Mesendoderm (in vitro differentiated cells): Measurements from ENCODE around the gene CAV2.

ENCODE experiments used
- DNase-seq: peaks from one replicate; pipeline ENCODE4 v3.0.0; 2013
- H2AK5ac ChIP-seq: 2 replicates; pipeline ENCODE4 v1.6.1; 2013; ENCODE audit warnings: low read length, inconsistent platforms
- H2BK120ac ChIP-seq: 2 replicates; pipeline ENCODE4 v1.6.1; 2013; ENCODE audit warnings: low read depth, mild to moderate bottlenecking, low read length, moderate library complexity, mixed read lengths
- H2BK15ac ChIP-seq: replicated peaks from 2 replicates; pipeline ENCODE4 v1.6.1; 2013; ENCODE audit warnings: low read depth, mild to moderate bottlenecking, moderate library complexity
- H2BK5ac ChIP-seq: 2 replicates; pipeline ENCODE4 v1.6.1; 2013; ENCODE audit warnings: low read length, inconsistent platforms
- H3K18ac ChIP-seq: 2 replicates; pipeline ENCODE4 v1.6.1; 2013; ENCODE audit warnings: mild to moderate bottlenecking, low read length, mixed read lengths
- H3K23ac ChIP-seq: one replicate; pipeline ENCODE4 v1.6.1; 2013; ENCODE audit warnings: low read length
- H3K27ac ChIP-seq: 2 replicates; pipeline ENCODE4 v1.5.1; 2013; ENCODE audit warnings: low read depth, mild to moderate bottlenecking, inconsistent platforms, low read length, moderate library complexity
- H3K27me3 ChIP-seq: 2 replicates; pipeline ENCODE4 v1.6.1; 2013; ENCODE audit warnings: low read length, control low read depth, mild to moderate bottlenecking, inconsistent platforms; ENCODE audit not compliant: insufficient read depth, poor library complexity
- H3K36me3 ChIP-seq: 2 replicates; pipeline ENCODE4 v1.6.1; 2013; ENCODE audit warnings: low read length, inconsistent platforms; ENCODE audit not compliant: control insufficient read depth, insufficient read depth
- H3K4ac ChIP-seq: one replicate; pipeline ENCODE4 v1.6.1; 2013; ENCODE audit warnings: low read depth, mild to moderate bottlenecking, low read length, moderate library complexity
- H3K4me1 ChIP-seq: 2 replicates; pipeline ENCODE4 v1.6.1; 2013; ENCODE audit warnings: low read depth, low read length, inconsistent platforms; ENCODE audit not compliant: control insufficient read depth
- H3K4me2 ChIP-seq: 2 replicates; pipeline ENCODE4 v1.6.1; 2013; ENCODE audit warnings: low read length
- H3K4me3 ChIP-seq: 2 replicates; pipeline ENCODE4 v1.5.1; 2013; ENCODE audit warnings: mild to moderate bottlenecking, low read length
- H3K56ac ChIP-seq: one replicate; pipeline ENCODE4 v1.6.1; 2013; ENCODE audit warnings: low read length
- H3K79me1 ChIP-seq: 2 replicates; pipeline ENCODE4 v1.6.1; 2013; ENCODE audit warnings: low read length, inconsistent platforms
- H3K79me2 ChIP-seq: 2 replicates; pipeline ENCODE4 v1.6.1; 2013; ENCODE audit warnings: mild to moderate bottlenecking, low read length; ENCODE audit not compliant: control insufficient read depth, insufficient read depth
- H3K9ac ChIP-seq: 2 replicates; pipeline ENCODE4 v1.6.1; 2013; ENCODE audit warnings: low read length, inconsistent platforms
- H4K5ac ChIP-seq: one replicate; pipeline ENCODE4 v1.6.1; 2013; ENCODE audit warnings: low read length
- H4K8ac ChIP-seq: one replicate; pipeline ENCODE4 v1.6.1; 2013; ENCODE audit warnings: low read depth, mild to moderate bottlenecking, control low read depth, low read length, moderate library complexity
- WGBS: extraction: QIAGEN DNeasy Blood & Tissue Kit; methylation state at CpG from one replicate; pipeline ENCODE4 v1.1.7; 2013; ENCODE audit warnings: low lambda C conversion rate, missing lambda C conversion rate; ENCODE audit not compliant: insufficient coverage; ENCODE audit errors: extremely low coverage; 5-methylcytosine and 5-hydroxymethylcytosine counted together

CAV2 gene

DNA sequence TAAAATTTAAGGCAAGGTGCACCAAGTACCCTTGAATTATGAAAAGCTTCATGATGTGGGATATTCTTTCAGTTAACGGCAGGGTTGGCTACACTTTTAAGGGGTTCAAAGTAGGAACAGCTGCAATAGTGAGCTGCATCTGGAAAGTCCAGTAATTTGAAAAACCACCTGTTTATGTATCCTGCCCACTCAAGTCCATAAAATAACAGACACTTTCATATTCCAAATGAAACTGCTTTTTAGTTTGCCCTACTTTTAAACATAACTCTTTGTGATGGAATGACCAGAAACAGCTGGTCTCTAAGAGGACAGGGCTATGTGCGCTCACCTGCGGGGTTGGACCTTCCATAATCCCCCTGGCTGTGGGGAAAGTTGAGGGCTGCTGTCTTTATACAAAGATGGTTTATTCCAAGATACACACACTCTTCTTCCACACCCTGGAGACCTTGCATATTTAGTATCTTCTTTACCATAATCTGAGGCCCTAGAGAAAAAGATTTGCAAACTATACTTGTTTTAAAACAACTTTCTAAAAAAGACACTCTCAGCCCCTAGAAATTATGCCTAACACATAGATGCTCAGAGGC lies 32.7 kb downstream of the CAV2 start:
- Histone ChIP-seq H2BK120ac (no peak overlapping the region), H2BK15ac (no peak overlapping the region), H3K4me2 (no peak overlapping the region), H3K27me3 (no peaks in the 10 kb centered on the region), H3K23ac (no peak overlapping the region), H3K36me3 (no peaks in the 10 kb centered on the region), H4K8ac (no peak overlapping the region), H3K9ac (no peak overlapping the region), H3K79me1 (no peaks in the 10 kb centered on the region), H3K4me3 (no peak overlapping the region), H3K18ac (no peak overlapping the region), H3K27ac (no peak overlapping the region), H3K4ac (no peak overlapping the region), H2BK5ac (no peak overlapping the region), H3K4me1 (no peaks in the 10 kb centered on the region), H3K56ac (no peak overlapping the region), H3K79me2 (peaks cover 4% of the 10 kb centered on the region), H2AK5ac (no peak overlapping the region), H4K5ac (no peak overlapping the region)
- WGBS: no CpG with 5 or more reads among the region's 3 CpGs
- no peak for DNase-seq

DNA sequence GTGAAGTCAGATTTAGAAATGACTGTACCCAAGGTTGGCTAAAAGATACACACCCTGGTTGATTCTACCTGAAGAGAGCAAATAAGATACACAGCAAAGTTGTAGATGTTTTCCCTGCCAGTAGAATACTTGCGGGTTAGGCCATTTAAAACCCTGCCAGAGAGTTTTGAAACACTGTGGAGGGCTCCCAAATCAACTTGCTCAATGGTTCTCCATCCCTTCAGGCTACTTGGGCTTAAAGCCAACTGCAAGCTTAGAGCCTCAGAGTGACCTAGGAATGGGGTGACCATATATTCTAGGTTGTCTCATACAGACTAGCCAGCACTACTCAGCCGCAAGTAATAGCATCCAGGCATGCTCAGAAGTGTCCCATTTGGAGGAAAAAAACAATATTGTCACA lies 35.3 kb downstream of the CAV2 start:
- H2BK5ac ChIP-seq: no peak overlapping the region
- no CpG with 5 or more reads among the region's 2 CpGs for WGBS
- DNase-seq: no peak
- no peak overlapping the region for H3K56ac ChIP-seq
- no peak overlapping the region for H3K23ac ChIP-seq
- H2AK5ac ChIP-seq: no peak overlapping the region
- H3K18ac ChIP-seq: no peak overlapping the region
- H3K79me2 ChIP-seq: peaks cover 4% of the 10 kb centered on the region
- no peak overlapping the region for H3K27ac ChIP-seq
- H3K27me3 ChIP-seq: no peaks in the 10 kb centered on the region
- H2BK120ac ChIP-seq: no peak overlapping the region
- no peaks in the 10 kb centered on the region for H3K4me1 ChIP-seq
- no peak overlapping the region for H4K8ac ChIP-seq
- no peak overlapping the region for H3K4me2 ChIP-seq
- H3K9ac ChIP-seq: no peak overlapping the region
- H3K4me3 ChIP-seq: no peak overlapping the region
- no peaks in the 10 kb centered on the region for H3K36me3 ChIP-seq
- no peaks in the 10 kb centered on the region for H3K79me1 ChIP-seq
- no peak overlapping the region for H4K5ac ChIP-seq
- no peak overlapping the region for H2BK15ac ChIP-seq
- H3K4ac ChIP-seq: no peak overlapping the region

- Histone ChIP-seq H3K9ac (no peak overlapping the region), H3K23ac (no peak overlapping the region), H3K4me1 (no peaks in the 10 kb centered on the region), H2BK15ac (no peak overlapping the region), H3K4me2 (no peak overlapping the region), H4K5ac (no peak overlapping the region), H3K4ac (no peak overlapping the region), H3K79me1 (no peaks in the 10 kb centered on the region), H4K8ac (no peak overlapping the region), H2AK5ac (no peak overlapping the region), H3K79me2 (peaks cover 3% of the 10 kb centered on the region), H2BK120ac (no peak overlapping the region), H3K36me3 (no peaks in the 10 kb centered on the region), H3K18ac (no peak overlapping the region), H3K56ac (no peak overlapping the region), H3K27ac (no peak overlapping the region), H3K4me3 (no peak overlapping the region), H3K27me3 (no peaks in the 10 kb centered on the region), H2BK5ac (no peak overlapping the region)
- no peak for DNase-seq
- WGBS: no CpG with 5 or more reads among the region's 1 CpG
These were observed 35.9 kb downstream of the CAV2 start for GRCh38 chr7:116535416-116535815.

GRCh38 chr7:116538138-116538537 lies 38.6 kb downstream of the CAV2 start:
- no peak for DNase-seq

DNA sequence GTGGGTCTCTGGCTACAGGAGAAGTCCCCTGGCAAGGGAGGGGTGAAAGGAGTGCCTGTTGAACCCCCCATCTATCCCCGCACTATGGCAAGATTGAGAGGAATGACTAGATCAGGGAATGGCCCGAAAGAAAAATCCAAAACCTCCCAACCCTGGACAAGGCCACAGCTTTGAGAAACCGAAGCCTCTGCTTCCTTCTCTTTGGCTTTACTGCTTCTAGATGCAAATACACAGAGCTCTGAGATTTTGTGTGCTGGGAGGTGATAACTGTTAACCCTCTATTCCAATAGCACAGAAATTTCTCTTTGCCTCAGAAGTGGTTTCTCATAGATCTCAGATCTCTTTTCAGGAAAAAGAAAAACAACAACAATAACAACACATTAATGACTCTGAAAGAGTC lies 40.3 kb downstream of the CAV2 start:
- no peak overlapping the region for H4K8ac ChIP-seq
- no peaks in the 10 kb centered on the region for H3K27me3 ChIP-seq
- no peak overlapping the region for H3K23ac ChIP-seq
- H3K79me1 ChIP-seq: no peaks in the 10 kb centered on the region
- H2BK15ac ChIP-seq: no peak overlapping the region
- no peaks in the 10 kb centered on the region for H3K36me3 ChIP-seq
- H2BK120ac ChIP-seq: no peak overlapping the region
- no peak overlapping the region for H3K27ac ChIP-seq
- H3K4me2 ChIP-seq: no peak overlapping the region
- no peak overlapping the region for H3K4me3 ChIP-seq
- H3K56ac ChIP-seq: no peak overlapping the region
- no peak overlapping the region for H4K5ac ChIP-seq
- H3K9ac ChIP-seq: no peak overlapping the region
- H3K79me2 ChIP-seq: no peaks in the 10 kb centered on the region
- no peak overlapping the region for H3K4ac ChIP-seq
- no peak overlapping the region for H3K18ac ChIP-seq
- H2AK5ac ChIP-seq: no peak overlapping the region
- no CpG with 5 or more reads among the region's 3 CpGs for WGBS
- H3K4me1 ChIP-seq: no peaks in the 10 kb centered on the region
- no peak for DNase-seq
- no peak overlapping the region for H2BK5ac ChIP-seq

More at GRCh38 chr7:116538138-116538537, 38.6 kb downstream of the CAV2 start:
- H2BK15ac ChIP-seq: no peak overlapping the region
- no peak overlapping the region for H4K8ac ChIP-seq
- no peak overlapping the region for H4K5ac ChIP-seq
- H2BK120ac ChIP-seq: no peak overlapping the region
- H3K36me3 ChIP-seq: no peaks in the 10 kb centered on the region
- H3K4me1 ChIP-seq: no peaks in the 10 kb centered on the region
- H3K27ac ChIP-seq: no peak overlapping the region
- H3K27me3 ChIP-seq: no peaks in the 10 kb centered on the region
- no peak overlapping the region for H2AK5ac ChIP-seq
- no CpG with 5 or more reads among the region's 2 CpGs for WGBS
- H3K23ac ChIP-seq: no peak overlapping the region
- no peak overlapping the region for H2BK5ac ChIP-seq
- no peaks in the 10 kb centered on the region for H3K79me1 ChIP-seq
- no peak overlapping the region for H3K4me3 ChIP-seq
- H3K4me2 ChIP-seq: no peak overlapping the region
- H3K4ac ChIP-seq: no peak overlapping the region
- H3K9ac ChIP-seq: no peak overlapping the region
- no peak overlapping the region for H3K18ac ChIP-seq
- H3K56ac ChIP-seq: no peak overlapping the region
- no peaks in the 10 kb centered on the region for H3K79me2 ChIP-seq

GRCh38 chr7:116540743-116541142 lies 41.2 kb downstream of the CAV2 start:
- Histone ChIP-seq H3K4me2 (no peak overlapping the region), H3K4ac (no peak overlapping the region), H3K79me1 (no peaks in the 10 kb centered on the region), H3K4me1 (no peaks in the 10 kb centered on the region), H3K4me3 (no peak overlapping the region), H3K23ac (no peak overlapping the region), H2BK15ac (no peak overlapping the region), H3K79me2 (no peaks in the 10 kb centered on the region), H3K18ac (no peak overlapping the region), H3K9ac (no peak overlapping the region), H3K56ac (no peak overlapping the region), H3K27me3 (no peaks in the 10 kb centered on the region), H2BK5ac (no peak overlapping the region), H3K27ac (no peak overlapping the region), H4K8ac (no peak overlapping the region), H2AK5ac (no peak overlapping the region), H4K5ac (no peak overlapping the region), H2BK120ac (no peak overlapping the region), H3K36me3 (no peaks in the 10 kb centered on the region)
- no peak for DNase-seq
